ENCODE results near the gene INIP. TPM values are rescaled to one million over a fixed set of nuclear protein-coding genes. Genes with fewer than 3 reads are reported as not detected.
"Not testable (repeated sequence)": the region's sequence is repeated elsewhere in the genome, so short reads cannot be mapped to it uniquely, and the experiment has no call there.

INIP gene
- total RNA-seq, 1 experiment from 2014 or later = 29.4 TPM

- DNase-seq (ENCODE audit: low read depth) = no peak
Measured at GRCh38 chr9:112677040-112677439, 40.9 kb downstream of the INIP start.

GRCh38 chr9:112673221-112673620 lies 44.7 kb downstream of the INIP start:
- not testable (repeated sequence) for DNase-seq (ENCODE audit: low read depth)

GRCh38 chr9:112670991-112671625 lies 46.8 kb downstream of the INIP start:
- no peak for DNase-seq (ENCODE audit: low read depth)

GRCh38 chr9:112669326-112669725 lies 48.6 kb downstream of the INIP start:
- no peak for DNase-seq (ENCODE audit: low read depth)

- no peak for DNase-seq (ENCODE audit: low read depth)
Measured at GRCh38 chr9:112665347-112665746, 52.6 kb downstream of the INIP start.

GRCh38 chr9:112664531-112664930 lies 53.4 kb downstream of the INIP start:
- DNase-seq (ENCODE audit: low read depth) = no peak

GRCh38 chr9:112663681-112664080 lies 54.2 kb downstream of the INIP start:
- DNase-seq (ENCODE audit: low read depth) = no peak

- no peak for DNase-seq (ENCODE audit: low read depth)
Measured at GRCh38 chr9:112659906-112660305, 58.0 kb downstream of the INIP start.

GRCh38 chr9:112655668-112656067 lies 62.2 kb downstream of the INIP start:
- DNase-seq (ENCODE audit: low read depth) = no peak

- no peak for DNase-seq (ENCODE audit: low read depth)
Measured at GRCh38 chr9:112654282-112654681, 63.6 kb downstream of the INIP start.

GRCh38 chr9:112648624-112649023 lies 69.3 kb downstream of the INIP start:
- no peak for DNase-seq (ENCODE audit: low read depth)

GRCh38 chr9:112647596-112647995 lies 70.3 kb downstream of the INIP start:
- DNase-seq (ENCODE audit: low read depth) = no peak

- no peak for DNase-seq (ENCODE audit: low read depth)
Measured at GRCh38 chr9:112642126-112642525, 75.8 kb downstream of the INIP start.

GRCh38 chr9:112640311-112640710 lies 77.6 kb downstream of the INIP start:
- DNase-seq (ENCODE audit: low read depth) = peak; percentile 44

Other genes starting within 250 kb of the INIP start
- 2.3 and 3.5 TPM in 2 replicates for gene KIAA1958, start 231.3 kb downstream of the INIP start, total RNA-seq (2014; rRNA removed; shearing (Covaris generic))
- gene SNX30, start 32.6 kb upstream of the INIP start, total RNA-seq (2014; rRNA removed; shearing (Covaris generic)) = 7.7 and 8.1 TPM in 2 replicates
- not detected in 2 replicates for gene SLC46A2, start 172.8 kb upstream of the INIP start, total RNA-seq (2014; rRNA removed; shearing (Covaris generic))